Measurements from ENCODE around the gene MYH11.

DNA sequence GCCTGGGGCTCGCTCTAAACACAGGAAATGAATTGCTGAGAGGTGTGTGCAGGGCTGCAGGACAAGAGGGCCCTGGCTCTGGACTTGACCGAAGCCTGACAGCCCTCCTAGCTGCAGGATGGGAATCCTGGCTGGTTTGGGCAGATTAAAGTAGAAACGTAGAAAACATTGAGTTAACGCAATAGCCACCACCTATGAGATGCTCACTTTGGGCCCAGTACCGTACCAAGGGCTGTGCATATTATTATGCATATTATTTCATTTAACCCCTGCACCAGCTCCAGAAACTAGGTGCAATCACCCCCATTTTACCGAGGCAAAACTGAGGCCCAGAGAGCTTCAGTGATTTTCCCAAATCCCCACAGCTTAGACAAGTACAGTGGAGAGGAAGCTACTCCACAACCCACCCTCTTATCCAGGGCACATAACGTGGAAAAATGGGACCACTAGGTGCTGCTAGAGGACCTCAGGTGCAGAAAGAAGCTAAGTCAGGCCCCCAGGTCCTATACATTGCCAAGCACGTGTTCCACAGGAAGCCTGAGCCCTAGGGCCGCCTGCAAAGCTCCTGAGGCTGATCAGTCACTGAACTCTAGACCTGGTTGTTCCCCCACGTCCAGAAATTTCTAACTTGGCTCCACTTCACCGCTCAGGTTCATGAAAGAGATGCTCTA is 79.2 kb downstream of the MYH11 start:
- TF ChIP-seq CTCF (IDR thresholded peaks at IDR 0.05) (no peak), POLR2A (IDR thresholded peaks at IDR 0.05) (no peak)

All from lower leg skin (tissue), 3 donors.